Body of pancreas (tissue), 4 donors: Measurements from ENCODE around the gene UBE4B.

Experiments
- CTCF ChIP-seq, 7 experiments: fragments of 450-650 bp in 4 of 7; fragments of 200-600 bp in 3 of 7; sonication (generic) in 3 of 7; IDR thresholded peaks; one replicate each; pipeline ENCODE4 v1.5.1; 2016 to 2019; ENCODE audit warnings: antibody characterized with exemption in 7 of 7
- POLR2A ChIP-seq, 3 donors: fragments of 450-650 bp; IDR thresholded peaks; one replicate each; pipeline ENCODE4 v1.6.1; 2016; ENCODE audit warnings: antibody characterized with exemption in 3 of 3, mild to moderate bottlenecking in 2 of 3

- TF ChIP-seq CTCF (IDR thresholded peaks at IDR 0.05) (no peak), POLR2A (IDR thresholded peaks at IDR 0.05) (no peak)
Measured at GRCh38 chr1:10052347-10052746, 19.6 kb downstream of the UBE4B start.
